ENCODE measurements around the gene SPPL2C.

- TF ChIP-seq, protein P1, sequence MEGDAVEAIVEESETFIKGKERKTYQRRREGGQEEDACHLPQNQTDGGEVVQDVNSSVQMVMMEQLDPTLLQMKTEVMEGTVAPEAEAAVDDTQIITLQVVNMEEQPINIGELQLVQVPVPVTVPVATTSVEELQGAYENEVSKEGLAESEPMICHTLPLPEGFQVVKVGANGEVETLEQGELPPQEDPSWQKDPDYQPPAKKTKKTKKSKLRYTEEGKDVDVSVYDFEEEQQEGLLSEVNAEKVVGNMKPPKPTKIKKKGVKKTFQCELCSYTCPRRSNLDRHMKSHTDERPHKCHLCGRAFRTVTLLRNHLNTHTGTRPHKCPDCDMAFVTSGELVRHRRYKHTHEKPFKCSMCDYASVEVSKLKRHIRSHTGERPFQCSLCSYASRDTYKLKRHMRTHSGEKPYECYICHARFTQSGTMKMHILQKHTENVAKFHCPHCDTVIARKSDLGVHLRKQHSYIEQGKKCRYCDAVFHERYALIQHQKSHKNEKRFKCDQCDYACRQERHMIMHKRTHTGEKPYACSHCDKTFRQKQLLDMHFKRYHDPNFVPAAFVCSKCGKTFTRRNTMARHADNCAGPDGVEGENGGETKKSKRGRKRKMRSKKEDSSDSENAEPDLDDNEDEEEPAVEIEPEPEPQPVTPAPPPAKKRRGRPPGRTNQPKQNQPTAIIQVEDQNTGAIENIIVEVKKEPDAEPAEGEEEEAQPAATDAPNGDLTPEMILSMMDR (conservative IDR thresholded peaks at IDR 0.05 in 1 of 2, IDR thresholded peaks at IDR 0.05 in 1 of 2; ENCODE audit: extremely low read depth in 1 of 2, insufficient read depth in 1 of 2, low read depth in 1 of 2, low read length in 2 of 2), result no peak
- no peak for TF ChIP-seq EZH2 (IDR thresholded peaks at IDR 0.05; ENCODE audit: borderline replicate concordance, low read length)
These were observed 7.1 kb upstream of the SPPL2C start for GRCh38 chr17:45837603-45838002.
